ENCODE data around the gene OGG1. TPM values are rescaled to one million over a fixed set of nuclear protein-coding genes. Genes with fewer than 3 reads are reported as not detected.
A peak's percentile ranks its signal among the peaks of the same experiment; 100 is the strongest.

OGG1 gene
- total and polyA plus RNA-seq, 10 of the 15 experiments (the other 5 are each of a cell fraction or from before 2014, with no cell fraction given), result 4.8 to 38.8 (median 27.2) TPM

DNA sequence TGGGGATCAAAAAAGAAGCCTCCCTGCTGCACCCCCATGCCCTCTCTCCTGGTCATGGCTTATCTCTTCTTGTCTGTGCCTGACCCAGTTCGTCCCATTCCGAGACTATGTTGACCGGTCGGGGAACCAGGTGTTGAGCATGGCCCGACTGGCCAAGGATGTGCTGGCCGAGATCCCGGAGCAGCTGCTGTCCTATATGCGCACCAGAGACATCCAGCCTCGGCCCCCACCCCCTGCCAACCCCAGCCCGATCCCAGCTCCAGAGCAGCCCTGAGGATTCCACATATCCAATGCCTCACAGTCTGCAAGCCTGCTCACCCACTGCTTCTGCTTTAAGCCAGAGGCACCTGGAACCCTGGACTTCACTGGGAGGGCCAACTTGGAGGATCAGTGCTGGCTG, 20.3 kb upstream of the OGG1 start:
- H2AFZ ChIP-seq (ENCODE audit: control insufficient read depth, low read depth, low read length), result no peak overlapping the region
- ChIA-PET POLR2A (no interaction called here), CTCF (interaction anchor here (0.6 to 2.3 kb wide), 6 partner anchors 8 to 225 kb away, joined by 3 to 10 read pairs (median 4); partner anchors contain the start of genes ARPC4, OGG1 and TADA3), RAD21 (ENCODE audit: unreplicated experiment) (no interaction called here), SMC1A (ENCODE audit: uncharacterized antibody, unreplicated experiment) (interaction anchor here (1.1 to 1.3 kb wide), 2 partner anchors 73 to 80 kb away, joined by 3 to 4 read pairs; partner anchors contain the start of gene MTMR14)
- H3K9ac ChIP-seq (ENCODE audit: control insufficient read depth, insufficient read depth, low read length), result no peak overlapping the region
- FAIRE-seq, result no peak
- 51% methylated on average over 9 of the region's 10 CpGs for WGBS (ENCODE audit: insufficient coverage, insufficient replicate concordance, low lambda C conversion rate, missing lambda C conversion rate)
- no peak overlapping the region for H3K4me3 ChIP-seq
- no peak overlapping the region for H3K4me2 ChIP-seq (ENCODE audit: control insufficient read depth, insufficient read depth)
- H3K27me3 ChIP-seq (replicated peaks in 1 of 2; ENCODE audit: control insufficient read depth in 2 of 2, insufficient read depth in 2 of 2, low read length in 1 of 2), result no peaks in the 10 kb centered on the region; a peak in 1 of 4 replicates
- peaks cover 0 to 5% of the 10 kb centered on the region in 2 experiments; a peak in 2 of 4 replicates for H3K36me3 ChIP-seq (ENCODE audit: control insufficient read depth in 2 of 2, insufficient read depth in 2 of 2, low read length in 1 of 2)
- no peak for TF ChIP-seq CHD2 (IDR thresholded peaks at IDR 0.05; ENCODE audit: borderline replicate concordance, low read depth, low read length)
- no peaks in the 10 kb centered on the region for H3K9me3 ChIP-seq (replicated peaks; ENCODE audit: control insufficient read depth, insufficient read depth, low read length)
- peaks cover 12% of the 10 kb centered on the region for H3K4me1 ChIP-seq (ENCODE audit: control insufficient read depth, insufficient read depth, low read length)
- in situ Hi-C loops (cut with MboI), result loop anchor here (5.0 kb wide), 1 partner anchor 227 kb away; no protein-coding TSS in a partner anchor
- peaks cover 26% of the 10 kb centered on the region for H3K79me2 ChIP-seq (ENCODE audit: control insufficient read depth, insufficient read depth, low read length)
- no peak for DNase-seq (ENCODE audit: low read depth, low spot score)
- no peak for ATAC-seq
- intact Hi-C loops (cut with micrococcal nuclease; ENCODE audit: unreplicated experiment), result no loop called here
- H3K27ac ChIP-seq (ENCODE audit: control insufficient read depth, insufficient read depth), result no peak overlapping the region
- H4K20me1 ChIP-seq (ENCODE audit: control insufficient read depth, insufficient read depth), result peaks cover 3% of the 10 kb centered on the region
- no TSS peak for BruUV-seq (replicated peaks)

DNA sequence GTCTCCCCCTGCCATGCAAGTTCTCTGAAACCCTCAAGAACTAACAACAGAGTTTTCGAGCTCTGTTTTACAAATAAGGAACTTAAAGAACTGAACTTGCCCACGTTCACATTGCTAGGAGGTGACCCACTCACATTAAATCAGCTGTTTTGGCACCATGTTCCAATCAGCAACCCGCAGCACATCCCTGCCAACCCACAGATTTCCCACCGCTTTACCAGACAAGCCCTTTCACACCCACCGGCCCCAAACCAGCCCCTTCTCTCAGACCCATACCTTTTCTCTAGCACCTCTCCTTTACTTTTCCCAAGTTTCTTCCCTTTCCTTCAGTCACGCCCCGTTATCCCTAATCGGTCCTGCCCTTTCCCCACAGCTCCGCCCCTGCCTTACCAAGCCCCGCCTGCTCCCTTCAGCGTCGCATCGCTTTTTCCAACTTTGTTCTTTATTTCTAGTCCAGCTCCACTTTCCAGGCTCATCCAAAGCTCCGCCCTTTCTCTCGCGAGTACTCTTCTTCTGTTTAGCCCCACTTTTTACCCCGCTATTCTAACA, 19.0 kb upstream of the OGG1 start:
- Histone ChIP-seq H3K27me3 (replicated peaks in 1 of 2; ENCODE audit: control insufficient read depth in 2 of 2, insufficient read depth in 2 of 2, low read length in 1 of 2) (no peaks in the 10 kb centered on the region; a peak in 1 of 4 replicates), H2AFZ (ENCODE audit: control insufficient read depth, low read depth, low read length) (peak overlapping the region; percentile 96), H3K4me2 (ENCODE audit: control insufficient read depth, insufficient read depth) (peak overlapping the region; percentile 78), H3K36me3 (ENCODE audit: control insufficient read depth in 2 of 2, insufficient read depth in 2 of 2, low read length in 1 of 2) (peaks cover 0 to 8% of the 10 kb centered on the region in 2 experiments; a peak in 2 of 4 replicates), H4K20me1 (ENCODE audit: control insufficient read depth, insufficient read depth) (peaks cover 3% of the 10 kb centered on the region), H3K4me1 (ENCODE audit: control insufficient read depth, insufficient read depth, low read length) (peaks cover 12% of the 10 kb centered on the region), H3K27ac (ENCODE audit: control insufficient read depth, insufficient read depth) (no peak overlapping the region; the same call in 1 of the 2 replicates), H3K9ac (ENCODE audit: control insufficient read depth, insufficient read depth, low read length) (peak overlapping the region; percentile 40; the same call in 1 of the 2 replicates), H3K79me2 (ENCODE audit: control insufficient read depth, insufficient read depth, low read length) (peaks cover 29% of the 10 kb centered on the region), H3K4me3 (peak overlapping the region; percentile 58; the same call in 1 of the 2 replicates), H3K9me3 (replicated peaks; ENCODE audit: control insufficient read depth, insufficient read depth, low read length) (no peaks in the 10 kb centered on the region)
- ChIA-PET SMC1A (ENCODE audit: uncharacterized antibody, unreplicated experiment) (interaction anchor here (0.6 to 2.7 kb wide), 11 partner anchors 18 to 323 kb away, joined by 3 to 16 read pairs (median 3); partner anchors contain the start of genes ARPC4, MTMR14 and OGG1), POLR2A (interaction anchor here (0.9 to 1.8 kb wide), 3 partner anchors 19 to 62 kb away, joined by 3 to 10 read pairs (median 4); partner anchors contain the start of genes ARPC4, OGG1 and TADA3), CTCF (interaction anchor here (1.4 to 2.3 kb wide), 3 partner anchors 9 to 227 kb away, joined by 5 to 10 read pairs (median 7); partner anchors contain the start of genes ARPC4 and TADA3), RAD21 (ENCODE audit: unreplicated experiment) (interaction anchor here (1.2 to 1.9 kb wide), 6 partner anchors 20 to 368 kb away, joined by 3 to 8 read pairs (median 4); partner anchors contain the start of genes ARPC4, OGG1, TADA3 and THUMPD3)
- in situ Hi-C loops (cut with MboI) (no loop called here), intact Hi-C loops (cut with micrococcal nuclease; ENCODE audit: unreplicated experiment) (loop anchor here (1.0 to 10.0 kb wide), 4 partner anchors 19 to 376 kb away; partner anchors contain the start of genes ARPC4, OGG1 and TADA3)
- TF ChIP-seq EED (IDR thresholded peaks at IDR 0.05; ENCODE audit: low read depth) (no peak), BHLHE40 (IDR thresholded peaks at IDR 0.05; ENCODE audit: borderline replicate concordance in 1 of 2, low read depth in 2 of 2, low read length in 1 of 2) (no peak), SP1 (IDR thresholded peaks at IDR 0.05; ENCODE audit: low read depth, low read length) (peak; percentile 18), RAD51 (IDR thresholded peaks at IDR 0.05) (no peak)
- FAIRE-seq (no peak), ATAC-seq (peak; percentile 61), DNase-seq (ENCODE audit: low read depth, low spot score) (no peak)
- 6% methylated on average over 16 of the region's 17 CpGs for WGBS (ENCODE audit: insufficient coverage, insufficient replicate concordance, low lambda C conversion rate, missing lambda C conversion rate)
- BruUV-seq (replicated peaks), result no TSS peak

Measured in GM12878 (cell line).